CD14-positive monocyte (primary cell): ENCODE results near the gene FAM24B. TPM values are rescaled to one million over a fixed set of nuclear protein-coding genes. Genes with fewer than 3 reads are reported as not detected.

Experiments used
- DNase-seq, 3 donors: peaks; one replicate each; pipeline ENCODE4 v3.0.0-alpha.2; 2011 to 2022
- H2AFZ ChIP-seq: 2 replicates; pipeline ENCODE4 v1.6.0; 2012; ENCODE audit warnings: mild to moderate bottlenecking, low read depth, low read length, inconsistent platforms; ENCODE audit not compliant: insufficient read depth, poor library complexity, severe bottlenecking
- H3K27ac ChIP-seq, 2 donors: 1 replicate in 1 of 2; 2 replicates in 1 of 2; pipeline ENCODE4 v1.5.1; 2012 to 2013; ENCODE audit warnings: low read length in 2 of 2, control low read depth in 1 of 2, inconsistent platforms in 1 of 2, low read depth in 1 of 2, mild to moderate bottlenecking in 1 of 2
- H3K27me3 ChIP-seq, 2 donors: one replicate each; pipeline versions ENCODE4 v1.6.0 to v1.6.1; 2011 to 2013; ENCODE audit warnings: low read length in 2 of 2; ENCODE audit not compliant: control insufficient read depth in 2 of 2, insufficient read depth in 2 of 2
- H3K36me3 ChIP-seq, 2 donors: replicated peaks in 1 of 2; 1 replicate in 1 of 2; 2 replicates in 1 of 2; pipeline versions ENCODE4 v1.5.1 to v1.6.1; 2012 to 2013; ENCODE audit warnings: low read length in 2 of 2, control low read depth in 1 of 2, inconsistent platforms in 1 of 2, mild to moderate bottlenecking in 1 of 2; ENCODE audit not compliant: insufficient read depth in 2 of 2, control insufficient read depth in 1 of 2
- H3K4me1 ChIP-seq, 2 donors: 1 replicate in 1 of 2; 2 replicates in 1 of 2; pipeline versions ENCODE4 v1.5.1 to v1.6.1; 2012 to 2013; ENCODE audit warnings: low read length in 2 of 2, control low read depth in 1 of 2, inconsistent platforms in 1 of 2, mild to moderate bottlenecking in 1 of 2, moderate library complexity in 1 of 2; ENCODE audit not compliant: insufficient read depth in 2 of 2, control insufficient read depth in 1 of 2
- H3K4me2 ChIP-seq: replicated peaks from 2 replicates; pipeline ENCODE3; 2012; ENCODE audit warnings: low read length, moderate library complexity, mild to moderate bottlenecking; ENCODE audit not compliant: poor library complexity, severe bottlenecking; ENCODE audit errors: extremely low read depth
- H3K4me3 ChIP-seq, 3 experiments: fragments of 200-600 bp in 1 of 3; sonication (generic) in 1 of 3; replicated peaks in 1 of 3; 1 replicate in 2 of 3; 2 replicates in 1 of 3; pipeline ENCODE4 v1.5.1; 2011 to 2013; ENCODE audit warnings: low read length in 3 of 3, mild to moderate bottlenecking in 3 of 3, control low read depth in 2 of 3, low read depth in 2 of 3, inconsistent platforms in 1 of 3, moderate library complexity in 1 of 3
- H3K79me2 ChIP-seq: 2 replicates; pipeline ENCODE4 v1.6.0; 2012; ENCODE audit warnings: mild to moderate bottlenecking, control low read depth, inconsistent platforms, low read length, moderate library complexity; ENCODE audit not compliant: insufficient read depth
- H3K9ac ChIP-seq: 2 replicates; pipeline ENCODE4 v1.6.0; 2017; ENCODE audit warnings: low read length, mild to moderate bottlenecking; ENCODE audit not compliant: insufficient read depth, poor library complexity, severe bottlenecking
- H3K9me3 ChIP-seq, 2 donors: replicated peaks in 1 of 2; 1 replicate in 1 of 2; 2 replicates in 1 of 2; pipeline versions ENCODE4 v1.5.1 to v1.6.1; 2012 to 2013; ENCODE audit warnings: low read length in 2 of 2, control low read depth in 1 of 2; ENCODE audit not compliant: control insufficient read depth in 1 of 2, insufficient read depth in 1 of 2
- H4K20me1 ChIP-seq: 2 replicates; pipeline ENCODE4 v1.6.0; 2012; ENCODE audit warnings: mild to moderate bottlenecking, low read length, control low read depth, moderate library complexity; ENCODE audit not compliant: insufficient read depth
- H3K27ac Mint-ChIP-seq, 7 donors: one replicate each; pipeline ENCODE4 v1.8.0; 2020; ENCODE audit warnings: mild to moderate bottlenecking in 7 of 7, mixed read lengths in 7 of 7, moderate library complexity in 6 of 7, inconsistent platforms in 2 of 7
- H3K27me3 Mint-ChIP-seq, 3 donors: one replicate each; pipeline ENCODE4 v1.8.0; 2021 to 2022; ENCODE audit warnings: low read depth in 3 of 3, mild to moderate bottlenecking in 3 of 3, mixed read lengths in 3 of 3, moderate library complexity in 3 of 3, inconsistent platforms in 1 of 3
- H3K36me3 Mint-ChIP-seq, 2 donors: one replicate each; pipeline ENCODE4 v1.8.0; 2020; ENCODE audit warnings: mixed read lengths in 2 of 2, inconsistent platforms in 1 of 2, mild to moderate bottlenecking in 1 of 2
- H3K4me1 Mint-ChIP-seq: one replicate; pipeline ENCODE4 v1.8.0; 2020; ENCODE audit warnings: mild to moderate bottlenecking, mixed read lengths
- H3K4me3 Mint-ChIP-seq, 2 donors: one replicate each; pipeline ENCODE4 v1.8.0; 2020; ENCODE audit warnings: mild to moderate bottlenecking in 2 of 2, mixed read lengths in 2 of 2, moderate library complexity in 1 of 2
- H3K9me3 Mint-ChIP-seq, 7 donors: one replicate each; pipeline ENCODE4 v1.8.0; 2020 to 2022; ENCODE audit warnings: mixed read lengths in 7 of 7, mild to moderate bottlenecking in 6 of 7, moderate library complexity in 6 of 7, inconsistent platforms in 2 of 7
- CTCF ChIP-seq: fragments of 200-600 bp; IDR thresholded peaks from one replicate; pipeline ENCODE4 v1.8.0; 2022; ENCODE audit warnings: antibody characterized with exemption, mild to moderate bottlenecking
- WGBS: methylation state at CpG from one replicate; pipeline ENCODE4 v1.1.5; 2013; ENCODE audit warnings: missing lambda C conversion rate; ENCODE audit not compliant: insufficient coverage; 5-methylcytosine and 5-hydroxymethylcytosine counted together
- intact Hi-C, 2 donors: fragments of 100-400 bp; cut with micrococcal nuclease; formaldehyde crosslinking; loops; one replicate each; pipeline versions ENCODE4 v1.15.0 to v1.15.1; 2023
- polyA plus RNA-seq, 3 donors: library from polyadenylated mRNA; depleted of rRNA in 1 of 3; unstranded in 2 of 3; stranded (reverse) in 1 of 3; fragments of 300-500 nt in 2 of 3; fragments of >200 nt in 1 of 3; fragmentation: Illumina TruSeq in 2 of 3; gene quantifications; 1 replicate in 2 of 3; 2 replicates in 1 of 3; pipeline ENCODE4 v1.2.3, GENCODE V29; 2012 to 2021

FAM24B gene
- polyA plus RNA-seq, 3 donors: 0.64 to 3.3 (median 2.3) TPM

DNA sequence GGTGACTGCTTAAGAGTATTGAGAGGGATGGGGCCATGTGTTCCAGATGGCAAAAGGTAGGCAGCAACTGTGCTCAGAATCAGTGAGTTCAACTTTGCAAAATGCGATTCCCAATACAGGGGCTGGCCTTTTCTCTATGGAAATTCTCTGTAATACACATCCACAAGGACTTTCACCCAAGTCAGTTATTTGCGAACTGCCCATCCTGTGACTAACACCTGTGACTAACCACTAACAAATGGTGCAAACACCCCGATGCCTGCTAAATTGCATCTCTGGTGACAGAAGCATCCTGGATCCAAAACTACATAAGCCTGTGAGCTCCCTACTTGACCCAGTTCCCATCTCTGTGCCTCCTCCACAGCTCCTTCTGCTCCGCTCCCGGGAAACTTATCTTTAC is 24.7 kb downstream of the FAM24B start:
- Histone ChIP-seq H3K4me3 (no peak overlapping the region), H3K9ac (no peak overlapping the region), H3K4me2 (no peak overlapping the region), H3K36me3 (peaks cover 0 to 21% of the 10 kb centered on the region in 2 donors), H3K79me2 (no peaks in the 10 kb centered on the region), H2AFZ (no peak overlapping the region), H4K20me1 (no peaks in the 10 kb centered on the region), H3K9me3 (no peaks in the 10 kb centered on the region), H3K4me1 (no peaks in the 10 kb centered on the region), H3K27me3 (no peaks in the 10 kb centered on the region), H3K27ac (no peak overlapping the region)
- H3K4me1 Mint-ChIP-seq: no peaks in the 10 kb centered on the region
- 100% methylated on average over 2 of the region's 5 CpGs for WGBS
- no peak for TF ChIP-seq CTCF
- peaks cover 0 to 1% (median 0%) of the 10 kb centered on the region in 7 donors for H3K9me3 Mint-ChIP-seq
- no peak overlapping the region for H3K4me3 Mint-ChIP-seq
- H3K27ac Mint-ChIP-seq: no peak overlapping the region
- DNase-seq: no peak
- H3K36me3 Mint-ChIP-seq: peaks cover 28 to 39% of the 10 kb centered on the region in 2 donors
- no peaks in the 10 kb centered on the region for H3K27me3 Mint-ChIP-seq
- intact Hi-C loops: no loop called here

DNA sequence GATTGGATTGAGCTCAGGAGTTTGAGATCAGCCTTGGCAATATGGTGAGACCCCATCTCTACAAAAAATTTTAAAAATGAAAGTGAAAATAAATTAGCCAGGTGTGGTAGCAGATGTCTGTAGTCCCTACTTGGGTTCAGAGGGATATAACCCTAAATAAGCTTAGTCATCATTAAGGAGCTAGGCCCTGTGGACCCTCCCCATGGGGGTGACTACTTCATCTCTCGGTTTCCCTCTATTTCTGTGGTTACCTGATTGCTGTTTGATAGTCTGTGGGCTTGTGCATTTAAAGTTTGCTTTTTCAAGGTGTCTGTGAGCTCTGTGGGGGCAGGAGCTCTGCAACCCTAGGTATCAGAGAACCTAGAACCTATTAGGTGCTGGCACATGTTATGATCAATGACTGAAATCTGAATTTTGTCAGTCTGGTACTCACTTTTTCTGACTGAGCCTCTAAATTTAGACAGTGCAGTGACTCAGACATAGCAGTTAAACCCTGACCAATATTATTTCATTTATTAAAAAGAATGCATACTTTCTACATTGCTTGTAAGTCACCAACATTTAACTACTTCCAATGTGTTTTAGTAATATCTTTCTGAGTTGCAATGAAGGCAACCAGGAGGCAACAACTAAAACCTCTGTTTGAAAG is 25.6 kb downstream of the FAM24B start:
- H3K4me3 Mint-ChIP-seq: no peak overlapping the region
- Histone ChIP-seq H3K4me3 (no peak overlapping the region), H3K27me3 (no peaks in the 10 kb centered on the region), H3K79me2 (no peaks in the 10 kb centered on the region), H3K9ac (no peak overlapping the region), H3K36me3 (peaks cover 0 to 21% of the 10 kb centered on the region in 2 donors), H3K9me3 (no peaks in the 10 kb centered on the region), H3K4me2 (no peak overlapping the region), H2AFZ (no peak overlapping the region), H3K27ac (no peak overlapping the region), H4K20me1 (no peaks in the 10 kb centered on the region), H3K4me1 (no peaks in the 10 kb centered on the region)
- H3K9me3 Mint-ChIP-seq: peaks cover 0 to 1% (median 0%) of the 10 kb centered on the region in 7 donors
- H3K4me1 Mint-ChIP-seq: no peaks in the 10 kb centered on the region
- intact Hi-C loops: no loop called here
- DNase-seq: no peak
- no peaks in the 10 kb centered on the region for H3K27me3 Mint-ChIP-seq
- H3K27ac Mint-ChIP-seq: no peak overlapping the region
- WGBS: no CpG with 5 or more reads among the region's 1 CpG
- H3K36me3 Mint-ChIP-seq: peaks cover 30 to 43% of the 10 kb centered on the region in 2 donors
- no peak for TF ChIP-seq CTCF
